Stromal cell of bone marrow (primary cell): ENCODE results near the gene NPTX2.

Source experiments
- DNase-seq: peaks from one replicate; pipeline ENCODE4 v3.0.0-alpha.2; 2012; ENCODE audit warnings: low read depth

Gene NPTX2

DNA sequence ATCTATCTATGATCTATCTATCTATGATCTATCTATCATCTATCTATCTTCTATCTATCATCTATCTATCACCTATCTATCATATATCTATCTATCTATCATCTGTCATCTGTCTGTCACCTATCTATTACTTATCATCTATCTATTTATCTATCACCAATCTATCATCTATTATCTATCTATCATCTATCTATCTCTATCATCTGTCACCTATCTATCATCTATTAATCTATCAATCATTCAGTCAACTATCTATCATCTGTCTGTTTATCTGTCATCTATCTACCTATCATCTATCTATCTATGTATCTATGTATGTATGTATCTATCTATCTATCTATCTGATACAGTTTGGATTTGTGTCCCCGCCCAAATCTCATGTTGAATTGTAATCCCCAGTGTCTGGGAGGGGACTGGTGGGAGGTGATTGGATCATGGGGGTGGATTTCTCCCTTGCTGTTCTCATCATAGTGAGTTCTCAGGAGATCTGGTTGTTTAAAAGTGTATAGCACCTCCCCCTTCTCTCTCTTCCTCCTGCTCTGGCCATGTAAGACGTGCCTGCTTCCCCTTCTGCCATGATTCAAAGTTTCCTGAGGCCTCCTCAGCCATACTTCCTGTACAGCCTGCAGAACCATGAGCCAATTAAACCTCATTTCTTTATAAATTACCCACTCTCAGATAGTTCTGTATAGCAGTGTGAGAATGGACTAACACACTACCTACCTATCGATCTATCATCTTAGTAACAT, 37.6 kb downstream of the NPTX2 start:
- no peak for DNase-seq

DNA sequence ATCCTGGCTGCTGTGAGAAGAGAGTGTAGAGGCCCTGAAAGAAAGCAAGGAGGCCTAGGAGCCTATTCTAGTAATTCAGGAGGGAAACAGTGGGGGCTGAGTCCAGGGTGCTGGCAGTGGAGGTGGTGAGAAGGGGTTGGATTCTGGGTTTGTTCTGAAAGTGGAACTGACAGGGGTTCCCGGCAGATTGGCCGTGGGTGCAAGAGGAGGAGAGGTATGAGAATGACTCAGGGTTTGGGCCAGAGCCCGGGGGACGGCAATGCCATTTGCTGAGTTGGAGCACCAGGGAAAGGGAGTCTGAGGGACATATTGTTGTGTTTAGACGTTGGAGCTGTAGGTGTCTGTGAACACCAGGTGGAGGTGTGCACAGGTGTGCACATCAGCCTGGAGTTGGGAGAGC, 38.5 kb downstream of the NPTX2 start:
- DNase-seq: no peak

GRCh38 chr7:98656899-98657298, 39.8 kb downstream of the NPTX2 start:
- DNase-seq: no peak

- DNase-seq: no peak
These were observed 40.7 kb downstream of the NPTX2 start for GRCh38 chr7:98657736-98658135.

DNA sequence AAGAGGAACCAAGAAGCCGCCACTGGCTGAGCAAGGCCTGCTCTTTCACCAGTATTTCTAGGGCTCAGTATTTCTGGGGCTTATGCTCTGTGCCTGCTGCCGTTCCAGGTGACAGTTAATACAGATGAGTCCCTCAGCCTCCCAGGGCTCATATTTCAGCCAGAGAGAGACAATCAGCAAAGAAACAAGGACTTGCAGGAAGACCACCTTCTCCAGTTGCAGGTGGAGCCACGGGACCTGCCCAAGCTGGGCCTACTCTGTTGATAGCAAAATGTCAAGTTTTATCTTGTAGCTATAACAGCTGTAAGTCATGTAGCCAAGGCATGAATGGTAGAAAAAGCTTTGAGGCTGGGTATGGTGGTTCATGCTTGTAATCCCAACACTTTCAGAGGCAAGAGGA, 42.7 kb downstream of the NPTX2 start:
- no peak for DNase-seq

- no peak for DNase-seq
These were observed 44.5 kb downstream of the NPTX2 start for GRCh38 chr7:98661607-98662006.

GRCh38 chr7:98662289-98662688, 45.2 kb downstream of the NPTX2 start:
- no peak for DNase-seq

GRCh38 chr7:98664882-98665281, 47.8 kb downstream of the NPTX2 start:
- no peak for DNase-seq

- no peak for DNase-seq
These were observed 51.2 kb downstream of the NPTX2 start for GRCh38 chr7:98668255-98668654.

GRCh38 chr7:98669329-98670000, 52.4 kb downstream of the NPTX2 start:
- no peak for DNase-seq

DNA sequence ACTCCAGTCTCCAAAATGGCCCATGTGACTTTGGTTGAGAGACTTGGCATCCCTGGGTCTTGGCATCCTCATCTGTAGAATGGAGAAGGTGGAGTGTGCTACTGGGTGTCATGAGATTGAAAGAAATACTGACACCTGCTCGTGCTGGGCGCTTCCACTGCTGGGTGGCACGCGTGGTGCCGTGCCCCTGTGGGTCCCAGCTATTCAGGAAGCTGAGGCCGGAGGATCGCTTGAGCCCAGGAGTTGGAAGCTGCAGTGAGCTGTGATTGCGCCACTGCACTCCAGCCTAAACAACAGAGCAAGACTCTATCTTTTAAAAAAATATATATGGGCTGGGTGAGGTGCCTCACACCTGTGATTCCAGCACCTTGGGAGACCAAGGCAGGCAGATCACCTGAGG, 53.1 kb downstream of the NPTX2 start:
- no peak for DNase-seq

DNA sequence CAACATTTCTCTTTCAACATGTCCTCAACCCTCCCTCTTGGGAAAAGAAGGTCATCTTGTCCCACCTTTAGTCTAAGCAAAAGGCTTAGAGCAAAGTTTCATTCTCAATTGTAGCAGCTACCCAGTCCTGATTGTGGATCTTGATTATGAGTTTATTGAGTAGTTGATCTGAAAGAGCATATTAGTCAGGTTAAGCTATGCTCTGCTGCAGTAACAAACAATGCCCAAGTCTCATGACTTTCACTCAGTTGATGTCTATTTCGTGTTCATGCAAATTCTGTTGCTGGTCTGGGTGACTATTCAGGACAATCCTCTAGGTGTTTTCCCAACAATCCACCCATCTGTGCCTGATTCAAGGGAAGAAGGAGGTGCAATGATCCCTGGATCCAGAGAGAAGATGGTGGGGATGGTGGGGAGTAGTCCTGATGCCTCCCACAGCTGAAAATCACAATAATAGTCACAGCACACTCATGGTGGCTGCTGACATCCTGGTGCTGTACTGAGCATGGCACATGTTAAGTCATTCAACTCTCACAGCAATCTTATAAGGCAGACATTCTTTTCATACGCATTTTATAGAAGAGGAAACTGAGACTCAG, 54.7 kb downstream of the NPTX2 start:
- DNase-seq: no peak

GRCh38 chr7:98674461-98674860, 57.4 kb downstream of the NPTX2 start:
- no peak for DNase-seq

DNA sequence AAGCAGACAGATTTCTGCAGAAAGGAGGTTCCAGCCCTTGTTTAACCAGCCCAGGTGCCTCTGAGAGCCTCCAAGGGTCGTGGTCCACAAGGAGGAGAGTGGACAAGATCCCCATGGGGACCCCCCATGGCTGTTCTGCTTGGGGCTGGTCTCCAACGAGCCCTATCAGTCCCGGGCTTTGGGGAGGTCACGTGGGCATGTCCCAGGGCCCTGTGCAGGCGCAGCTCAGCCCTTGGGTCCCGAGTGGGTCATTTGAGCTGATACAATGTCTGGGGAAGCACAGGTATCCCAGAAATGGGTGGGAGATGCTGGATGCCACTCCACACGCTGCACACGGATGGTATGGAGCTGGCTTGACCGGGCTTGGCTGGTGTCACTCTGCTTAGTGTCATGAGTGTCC, 57.8 kb downstream of the NPTX2 start:
- no peak for DNase-seq

DNA sequence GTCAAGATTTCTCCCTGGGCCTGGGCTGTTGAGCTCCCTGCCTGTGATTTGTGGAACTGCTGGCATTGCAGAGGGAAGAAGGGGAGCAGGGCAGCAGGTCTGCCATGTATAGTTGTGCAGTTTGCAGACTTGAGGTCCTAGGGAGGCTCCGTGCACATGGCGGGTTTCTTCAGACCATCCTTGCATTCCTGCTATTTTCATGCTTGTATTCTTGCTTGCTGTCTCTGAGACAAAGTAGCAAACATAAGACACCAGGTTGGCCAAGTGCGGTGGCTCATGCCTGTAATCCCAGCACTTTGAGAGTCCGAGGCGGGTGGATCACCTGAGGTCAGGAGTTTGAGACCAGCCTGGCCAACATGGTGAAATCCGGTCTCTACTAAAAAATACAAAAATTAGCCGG, 61.1 kb downstream of the NPTX2 start:
- DNase-seq: no peak
